ENCODE results near the gene RASSF8. TPM values are rescaled to one million over a fixed set of nuclear protein-coding genes. Genes with fewer than 3 reads are reported as not detected.
A peak's percentile ranks its signal among the peaks of the same experiment; 100 is the strongest.

The RASSF8 gene
- total RNA-seq, 4 donors from 2014 or later, result 3.6 to 15.1 (median 8.8) TPM

GRCh38 chr12:25993901-25994651 lies 35.6 kb downstream of the RASSF8 start:
- Histone ChIP-seq H3K9me3 (no peaks in the 10 kb centered on the region), H3K27ac (peak overlapping the region in 2 of 4 donors; percentile 14 to 21), H3K36me3 (no peaks in the 10 kb centered on the region), H3K4me1 (peaks cover 0 to 16% (median 0%) of the 10 kb centered on the region in 3 donors), H3K4me3 (no peak overlapping the region), H3K27me3 (no peaks in the 10 kb centered on the region)
- intact Hi-C loops (cut with DNase I), result no loop called here
- TF ChIP-seq POLR2A (IDR thresholded peaks at IDR 0.05) (no peak), CTCF (IDR thresholded peaks at IDR 0.05) (no peak)
- DNase-seq, result no peak
- 72 to 85% methylated on average over 3 of the region's 3 CpGs for WGBS, 2 donors

- Histone ChIP-seq H3K36me3 (no peaks in the 10 kb centered on the region), H3K27me3 (no peaks in the 10 kb centered on the region), H3K4me3 (no peak overlapping the region), H3K4me1 (peaks cover 0 to 16% (median 0%) of the 10 kb centered on the region in 3 donors), H3K9me3 (no peaks in the 10 kb centered on the region), H3K27ac (peak overlapping the region in 1 of 4 donors; percentile 14)
- 68 to 89% methylated on average over 2 of the region's 2 CpGs for WGBS, 2 donors
- intact Hi-C loops (cut with DNase I), result no loop called here
- DNase-seq, result no peak
- TF ChIP-seq POLR2A (IDR thresholded peaks at IDR 0.05), result no peak
- TF ChIP-seq CTCF (IDR thresholded peaks at IDR 0.05), result no peak
These were observed 36.6 kb downstream of the RASSF8 start for GRCh38 chr12:25994901-25995625.

GRCh38 chr12:25995906-25996305 lies 37.4 kb downstream of the RASSF8 start:
- 89 to 90% methylated on average over 2 of the region's 2 CpGs for WGBS, 2 donors
- Histone ChIP-seq H3K4me1 (peaks cover 0 to 16% (median 0%) of the 10 kb centered on the region in 3 donors), H3K4me3 (no peak overlapping the region), H3K36me3 (no peaks in the 10 kb centered on the region), H3K27me3 (no peaks in the 10 kb centered on the region), H3K9me3 (no peaks in the 10 kb centered on the region), H3K27ac (no peak overlapping the region)
- intact Hi-C loops (cut with DNase I), result no loop called here
- no peak for DNase-seq
- TF ChIP-seq CTCF (IDR thresholded peaks at IDR 0.05), result no peak
- no peak for TF ChIP-seq POLR2A (IDR thresholded peaks at IDR 0.05)

DNA sequence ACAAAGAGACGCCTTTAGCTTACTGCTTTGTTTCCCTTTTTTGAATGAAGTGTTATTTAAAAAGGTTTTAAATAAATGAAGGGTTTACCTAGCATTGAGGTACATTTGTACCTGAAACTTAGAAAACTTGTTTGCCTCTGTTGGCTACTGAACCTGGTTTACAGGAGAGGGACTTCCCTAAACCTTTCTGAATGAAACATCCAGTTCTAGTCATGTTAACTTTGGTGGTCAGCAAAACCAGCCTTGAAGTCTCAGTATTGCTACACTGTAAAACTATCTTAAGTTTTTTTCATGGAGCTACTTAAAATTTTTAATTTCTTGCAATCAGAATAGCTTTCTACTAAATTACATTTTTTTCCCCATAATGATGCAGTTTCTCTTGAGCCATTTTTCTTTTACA lies 38.2 kb downstream of the RASSF8 start:
- Histone ChIP-seq H3K9me3 (no peaks in the 10 kb centered on the region), H3K36me3 (no peaks in the 10 kb centered on the region), H3K4me1 (peaks cover 0 to 16% (median 0%) of the 10 kb centered on the region in 3 donors), H3K27me3 (no peaks in the 10 kb centered on the region), H3K4me3 (no peak overlapping the region), H3K27ac (peak overlapping the region in 1 of 4 donors; percentile 1)
- intact Hi-C loops (cut with DNase I), result no loop called here
- WGBS, 2 donors, result 87 to 100% methylated on average over 1 of the region's 1 CpG
- DNase-seq, result no peak
- TF ChIP-seq CTCF (IDR thresholded peaks at IDR 0.05) (no peak), POLR2A (IDR thresholded peaks at IDR 0.05) (no peak)

All from esophagus squamous epithelium (tissue), 5 donors.